Keratinocyte (primary cell): Measurements from ENCODE around the gene CPNE4.

Experiments
- CTCF ChIP-seq, 3 experiments: IDR thresholded peaks in 1 of 3; conservative IDR thresholded peaks in 1 of 3; optimal IDR thresholded peaks in 1 of 3; 2 replicates in 2 of 3; 3 replicates in 1 of 3; pipeline versions ENCODE3 to v1.5.1; 2011; ENCODE audit warnings: low read length in 3 of 3, mild to moderate bottlenecking in 3 of 3, moderate library complexity in 2 of 3, control low read depth in 1 of 3, inconsistent platforms in 1 of 3; ENCODE audit not compliant: insufficient read depth in 2 of 3; ENCODE audit errors: extremely low read depth in 1 of 3
- EZH2 ChIP-seq: IDR thresholded peaks from one replicate; pipeline ENCODE4 v1.6.1; 2012; ENCODE audit warnings: inconsistent platforms, mild to moderate bottlenecking, low read length, moderate library complexity

DNA sequence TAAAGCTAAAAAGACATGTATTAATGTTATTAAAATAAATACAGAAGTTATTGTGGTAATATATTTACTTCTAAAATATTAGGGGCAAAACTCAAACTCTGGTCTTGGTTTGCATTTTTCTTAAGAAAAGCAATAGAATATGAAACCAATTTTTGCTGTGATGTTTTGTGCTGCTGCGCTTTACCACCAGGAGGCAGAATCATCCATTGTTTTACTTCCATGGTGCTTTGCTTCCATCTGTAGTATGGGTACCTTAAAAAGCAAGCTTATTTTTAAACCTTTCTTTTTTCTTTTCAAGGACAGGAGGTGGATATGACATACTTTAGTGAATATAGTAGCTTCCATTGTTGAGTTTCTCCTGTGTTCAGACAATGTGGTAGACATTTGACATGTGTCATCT lies 485.5 kb downstream of the CPNE4 start:
- TF ChIP-seq CTCF (optimal IDR thresholded peaks at IDR 0.05 in 1 of 3, IDR thresholded peaks at IDR 0.05 in 1 of 3, conservative IDR thresholded peaks at IDR 0.05 in 1 of 3; ENCODE audit: extremely low read depth in 1 of 3, insufficient read depth in 2 of 3, low read length in 3 of 3) (peak; percentile 37 to 55 (median 50)), EZH2 (no peak)
